ENCODE results near the gene TBC1D21.
A peak's percentile ranks its signal among the peaks of the same experiment; 100 is the strongest.

Gene TBC1D21

DNA sequence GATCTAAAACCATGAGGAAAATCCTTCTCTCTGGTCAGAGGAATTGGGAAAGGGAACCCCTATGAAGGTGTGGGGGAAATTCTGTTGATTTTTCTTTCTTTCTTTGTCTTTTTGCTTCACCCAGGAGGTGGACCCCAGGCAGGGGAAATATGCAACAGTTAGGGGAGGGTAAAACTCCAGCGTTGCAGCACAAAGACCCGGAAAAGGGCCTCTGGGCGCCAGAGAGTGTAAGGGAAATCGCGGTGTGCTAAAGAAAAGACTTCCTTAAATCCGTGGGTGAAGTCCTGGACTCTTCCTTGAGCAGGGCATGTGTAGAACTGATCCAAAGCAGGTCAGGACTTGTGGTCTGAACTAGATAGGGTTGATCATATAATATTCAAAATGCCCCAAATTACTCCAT lies 11.1 kb upstream of the TBC1D21 start:
- no peak for DNase-seq

DNA sequence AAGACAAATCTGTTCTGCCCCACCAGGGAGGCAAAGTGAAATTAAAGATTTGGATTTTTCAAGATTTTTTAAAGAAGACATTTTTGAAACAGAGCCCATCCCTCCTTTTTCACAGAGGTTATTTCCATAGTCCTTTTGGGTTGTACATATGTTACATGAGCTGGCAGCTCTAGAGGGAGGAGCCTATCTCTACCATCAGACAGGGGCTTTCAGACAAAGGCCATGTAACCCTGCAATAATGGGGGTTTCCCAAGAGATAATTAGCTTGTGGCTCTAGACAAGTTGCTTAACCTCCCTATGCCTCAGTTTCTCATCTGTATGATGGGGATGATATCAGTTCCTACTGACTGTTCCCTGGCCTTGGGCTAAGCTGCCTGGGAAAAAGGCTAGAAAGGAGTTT lies 8.0 kb upstream of the TBC1D21 start:
- DNase-seq: no peak

DNA sequence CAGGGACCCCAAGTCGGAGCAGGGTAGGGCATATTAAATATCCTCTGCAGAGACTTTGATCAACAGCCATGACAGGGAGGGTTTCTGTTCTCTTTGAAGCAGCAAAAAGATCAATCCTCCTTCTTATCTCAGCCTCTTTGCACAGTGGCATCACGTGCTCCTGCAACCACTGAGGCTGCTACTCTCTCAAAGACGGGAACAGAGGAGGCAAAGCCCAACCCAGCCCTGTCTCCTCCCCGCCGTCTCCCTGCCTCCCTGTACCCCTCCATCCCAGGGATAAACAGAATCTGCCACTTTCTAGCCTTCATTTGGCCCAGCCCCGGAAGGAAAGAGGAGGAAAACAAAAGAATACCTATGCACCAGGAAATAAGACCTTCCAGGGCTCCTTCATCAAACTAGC lies 7.5 kb upstream of the TBC1D21 start:
- no peak for DNase-seq

DNA sequence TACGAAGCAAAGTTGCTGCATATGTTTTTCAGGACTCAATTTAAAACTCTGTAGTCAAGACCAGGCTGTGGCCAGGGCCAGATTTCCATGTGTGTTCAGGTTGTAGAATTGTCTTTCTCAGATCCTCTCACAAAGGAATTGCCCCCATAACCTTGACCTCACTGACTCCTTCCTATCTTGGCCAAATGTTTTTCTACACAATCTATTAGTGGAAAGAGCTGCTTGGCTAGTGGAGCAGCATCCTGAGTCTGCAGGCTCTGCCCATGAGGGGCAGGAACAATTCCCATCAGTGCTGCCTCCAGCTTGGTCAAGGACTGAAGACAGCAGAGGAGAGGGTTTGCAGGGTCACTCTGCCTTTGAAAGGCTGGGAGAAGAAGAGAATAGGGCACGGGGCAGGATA lies 6.9 kb upstream of the TBC1D21 start:
- no peak for DNase-seq

DNA sequence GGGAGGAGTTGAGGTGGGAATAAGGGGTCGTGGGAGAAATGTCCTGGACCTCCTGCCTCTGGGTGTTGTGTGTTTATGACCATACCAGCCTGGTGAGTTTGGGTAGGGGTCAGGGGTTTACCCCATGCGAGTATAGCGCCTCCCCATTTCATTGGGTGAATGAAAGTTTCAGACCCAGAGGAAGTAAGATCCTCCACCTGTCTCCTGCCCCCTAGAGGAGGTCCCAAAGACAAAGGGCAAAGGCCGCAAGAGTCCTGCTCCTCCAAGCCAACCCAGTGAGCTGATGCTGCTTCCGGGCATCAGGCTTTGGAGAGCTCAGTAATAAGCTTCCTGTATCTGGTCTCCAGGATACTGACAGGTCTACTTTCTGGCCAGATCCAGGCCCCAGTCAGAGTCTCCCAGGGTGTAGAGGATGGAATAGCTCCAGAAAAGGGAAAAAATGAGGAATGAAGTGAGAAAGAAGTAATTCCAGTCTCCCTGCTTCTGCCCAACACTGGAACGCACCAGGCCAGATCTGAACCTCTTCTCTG lies 6.4 kb upstream of the TBC1D21 start:
- DNase-seq: no peak

DNA sequence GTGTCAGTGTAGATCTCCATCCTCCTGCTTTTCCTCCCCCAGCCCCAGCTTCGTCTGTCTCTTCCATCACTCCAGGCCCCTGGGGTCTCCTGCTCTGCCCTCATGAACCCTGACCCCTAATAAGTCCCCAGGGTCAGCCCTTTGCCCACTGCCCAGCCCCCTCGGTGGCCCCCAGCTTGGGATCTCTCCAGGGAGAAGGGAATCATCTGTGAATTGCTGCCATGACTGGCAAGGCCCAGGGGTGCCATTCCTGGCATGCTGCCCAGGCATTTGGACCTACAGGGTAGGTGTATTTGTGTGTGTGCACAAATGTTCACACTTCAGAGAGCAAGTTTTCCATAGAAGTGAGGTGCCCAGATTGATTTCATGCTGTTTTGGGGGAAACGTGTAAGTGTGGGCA lies 5.9 kb upstream of the TBC1D21 start:
- DNase-seq: no peak

DNA sequence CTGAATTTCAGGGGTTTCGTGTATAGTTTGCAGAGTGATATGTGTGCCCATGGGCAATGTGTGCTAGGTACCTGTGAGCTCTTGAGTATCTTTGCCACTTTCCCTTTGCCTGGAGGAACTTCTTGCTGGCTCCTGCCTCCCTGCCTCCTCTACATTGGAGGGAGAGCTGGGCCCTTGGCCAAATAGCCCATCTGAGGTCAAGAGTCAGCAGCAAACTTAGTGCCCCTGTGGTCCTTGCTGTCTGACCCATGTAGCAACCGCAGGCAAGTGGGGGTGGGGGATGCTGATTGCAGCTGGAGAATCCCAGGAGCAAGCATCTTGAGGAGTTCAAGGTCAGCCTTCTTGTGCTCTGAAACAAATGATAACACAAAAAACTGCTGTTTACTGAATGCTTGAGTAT lies 5.4 kb upstream of the TBC1D21 start:
- no peak for DNase-seq

DNA sequence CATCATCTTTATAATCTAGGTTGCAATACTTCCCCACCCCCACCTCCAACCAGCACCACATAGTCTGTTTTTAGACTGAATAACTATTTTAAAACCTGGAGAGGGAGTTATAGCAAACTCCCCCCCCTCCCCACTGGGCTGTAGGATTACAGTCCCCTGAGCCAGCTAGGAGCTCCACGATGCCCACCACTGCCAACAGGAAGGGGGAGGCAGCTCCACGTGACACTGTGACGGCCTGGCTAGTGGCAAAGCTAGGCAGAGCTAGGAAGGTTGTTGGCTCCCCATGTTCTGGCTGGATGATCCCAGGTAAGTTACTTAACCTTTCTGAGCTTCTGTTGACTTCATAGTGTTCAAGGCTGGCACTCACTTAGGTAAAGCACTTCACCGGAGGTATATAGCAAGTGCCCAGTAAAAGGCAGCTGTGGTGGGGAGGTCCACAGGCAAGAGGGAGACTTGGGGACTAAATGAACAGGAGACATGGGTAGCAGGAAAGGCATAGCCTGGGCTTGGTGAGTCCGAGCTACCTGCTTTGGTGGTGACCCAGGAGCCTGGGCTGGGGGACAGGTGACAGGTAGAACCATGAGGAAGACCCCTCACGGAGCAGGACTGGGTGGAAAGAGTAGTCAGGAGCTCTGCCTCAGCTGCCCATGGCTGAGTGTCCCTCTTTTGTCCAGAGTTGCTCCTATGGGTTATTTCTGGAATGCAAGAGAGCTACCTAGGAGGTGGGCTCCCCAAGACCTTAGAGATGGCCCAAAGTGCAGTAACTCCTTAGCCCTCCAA lies 4.0 kb upstream of the TBC1D21 start:
- DNase-seq: no peak

DNA sequence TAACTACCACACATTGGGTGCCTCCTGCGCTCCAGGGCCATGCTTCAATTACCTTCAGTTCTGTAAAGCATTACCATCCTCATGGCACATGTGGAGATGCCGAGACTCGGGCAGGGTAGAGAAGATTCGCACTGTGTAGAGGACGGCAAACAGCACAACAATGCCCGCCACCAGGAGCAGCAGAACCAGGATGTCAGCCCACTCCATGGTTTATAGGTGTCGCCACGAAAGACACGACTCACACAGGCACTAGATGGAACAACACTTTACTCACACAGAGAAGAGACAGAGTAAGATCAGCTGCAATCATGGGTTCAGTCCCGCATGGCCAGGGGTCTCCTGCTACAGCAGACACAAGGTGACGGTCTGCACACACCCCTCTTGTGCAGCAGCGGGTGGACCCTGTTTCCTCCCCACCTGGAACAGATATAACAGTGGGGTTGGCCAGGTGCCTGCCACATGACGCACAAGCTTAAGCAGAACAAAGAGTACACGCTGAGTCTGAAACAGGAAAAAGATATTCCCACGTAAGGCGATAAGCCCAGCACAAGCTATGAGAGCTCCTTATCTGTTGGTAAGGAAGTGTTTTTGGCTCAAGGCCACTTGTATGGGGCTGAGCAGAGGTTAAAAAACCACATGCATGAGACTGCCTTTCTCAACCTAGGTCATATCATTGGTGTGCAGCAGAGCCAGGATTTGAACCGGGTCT lies 2.5 kb upstream of the TBC1D21 start:
- peak; percentile 12 for DNase-seq

DNA sequence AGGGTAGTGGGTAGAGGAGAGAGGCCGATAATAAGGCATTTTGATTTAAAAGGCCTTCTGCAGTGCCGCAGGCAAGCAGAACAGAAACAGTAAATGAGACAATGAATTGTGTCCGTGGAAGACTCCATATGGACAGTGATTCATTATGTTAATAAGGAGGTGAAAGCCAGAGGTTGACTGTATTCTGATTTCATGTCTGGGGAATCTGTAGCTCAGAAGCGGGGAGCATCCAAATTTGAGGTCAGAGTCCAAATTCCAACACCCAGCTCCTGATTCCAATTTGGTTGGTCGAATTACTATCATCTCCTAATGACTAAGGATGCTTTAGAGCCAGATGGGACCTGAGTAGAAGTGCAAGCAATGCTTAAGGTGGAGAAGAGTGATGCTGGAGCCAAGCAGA lies 1.0 kb upstream of the TBC1D21 start:
- peak; percentile 50 for DNase-seq

DNA sequence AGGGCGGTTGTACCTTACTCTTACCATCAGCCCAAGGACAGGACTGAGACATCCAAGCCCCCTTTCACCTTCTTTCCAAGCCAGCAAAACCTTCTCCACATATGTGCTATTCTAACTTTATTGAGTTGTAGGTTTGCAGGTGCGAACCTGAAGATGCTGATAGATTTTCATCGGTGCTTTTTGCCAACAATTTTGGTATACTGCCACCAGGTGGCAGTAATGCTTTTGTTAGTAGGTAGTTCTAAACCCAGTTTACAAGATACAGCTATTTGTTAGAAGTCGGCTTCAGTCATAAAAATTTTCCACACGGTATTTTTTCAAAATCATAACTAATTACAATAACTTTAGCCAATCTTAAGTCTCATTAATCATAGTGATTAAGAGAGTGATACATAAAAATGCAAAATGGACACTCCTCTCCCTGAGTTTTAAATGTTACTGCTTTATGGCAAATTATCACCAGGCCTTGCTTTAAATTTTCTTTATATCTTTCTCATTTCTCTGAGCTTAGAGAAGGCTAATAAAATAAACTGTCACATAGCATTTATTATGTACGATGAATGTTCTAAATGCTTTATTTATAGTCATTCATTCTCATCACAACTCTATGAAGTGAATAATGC lies 636 bp downstream of the TBC1D21 start:
- peak; percentile 65 for DNase-seq

DNA sequence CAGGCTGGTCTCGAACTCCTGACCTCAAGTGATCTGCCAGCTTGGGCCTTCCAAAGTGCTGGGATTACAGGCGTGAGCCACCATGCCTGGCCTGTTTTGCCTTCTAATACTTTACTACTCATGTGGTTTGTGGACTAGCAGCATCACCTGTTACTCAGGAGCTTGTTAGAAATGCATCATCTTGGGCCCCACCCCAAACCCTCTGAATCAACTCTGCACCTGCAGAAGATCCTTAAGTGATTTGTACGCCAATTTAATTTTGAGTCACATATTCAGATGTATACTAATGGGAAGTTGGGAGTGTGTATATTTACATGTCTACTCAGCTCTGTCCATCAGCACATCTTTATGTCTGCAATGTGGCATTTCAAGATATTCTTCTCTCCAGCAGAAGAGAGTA lies 6.1 kb downstream of the TBC1D21 start:
- DNase-seq: no peak

DNA sequence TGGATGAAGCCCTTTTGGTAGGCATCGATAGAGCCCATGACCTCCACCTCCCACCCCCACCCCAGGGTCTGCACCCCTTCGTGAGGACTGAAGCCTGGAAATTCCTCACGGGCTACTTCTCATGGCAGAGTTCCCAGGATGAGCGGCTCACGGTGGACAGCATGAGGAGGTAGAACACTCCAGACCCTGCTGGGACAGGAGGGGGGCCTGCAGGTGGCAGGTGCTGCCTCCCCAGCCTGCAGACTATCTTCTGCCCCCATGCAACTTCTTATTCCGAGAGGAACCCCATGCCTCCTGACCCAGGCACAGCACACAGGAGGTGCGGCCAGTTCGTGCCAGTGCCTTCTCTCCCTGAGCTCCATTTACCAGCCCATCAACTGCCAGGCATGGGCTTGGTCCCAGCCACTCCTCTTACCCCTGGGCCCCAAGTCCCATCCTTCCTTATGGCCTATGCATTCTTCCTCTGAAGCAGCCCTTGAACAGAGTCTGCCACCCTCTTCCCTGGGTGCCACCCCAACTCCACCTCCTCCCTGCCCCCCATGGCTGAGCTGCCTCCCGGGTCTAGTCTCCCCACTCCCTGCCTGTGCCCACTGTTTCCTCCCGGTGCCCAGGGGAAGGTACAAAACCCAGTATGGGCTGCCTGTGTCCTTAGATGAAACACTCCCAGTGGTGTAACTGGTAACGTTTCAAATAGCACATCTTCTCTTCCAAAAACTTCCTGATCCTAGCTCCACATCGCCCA lies 8.4 kb downstream of the TBC1D21 start:
- DNase-seq: no peak

DNA sequence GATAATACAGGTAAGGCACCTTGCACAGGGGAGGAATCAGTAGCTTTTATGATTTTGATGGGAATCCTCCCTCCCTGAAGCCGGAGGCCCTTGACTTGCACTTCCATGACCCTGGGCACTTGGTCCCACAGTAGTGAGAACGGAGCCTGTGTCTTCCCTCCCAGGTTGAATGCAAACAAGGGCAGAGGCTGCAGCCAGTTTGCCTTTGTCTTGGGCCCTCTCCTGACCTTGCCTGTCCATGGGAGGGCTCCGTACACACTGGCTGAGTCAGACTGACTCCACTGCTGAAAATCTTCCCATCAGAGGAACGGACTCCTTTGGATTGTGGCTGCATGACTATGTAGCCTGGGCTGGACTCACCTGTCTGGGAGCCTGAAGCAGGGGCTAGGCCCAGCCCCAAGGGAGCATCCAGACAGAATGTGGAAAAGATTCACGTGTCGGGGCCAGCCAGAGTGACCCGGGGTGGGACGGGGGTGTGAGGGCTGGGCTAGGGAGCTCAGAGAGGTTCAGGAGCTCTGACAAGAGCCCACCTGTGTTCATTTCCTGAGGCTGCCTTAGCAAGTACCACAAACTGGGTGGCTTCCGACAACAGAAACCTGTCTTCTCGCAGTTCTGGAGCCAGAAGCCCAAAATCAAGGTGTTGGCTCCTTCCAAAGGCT lies 9.5 kb downstream of the TBC1D21 start:
- no peak for DNase-seq

DNA sequence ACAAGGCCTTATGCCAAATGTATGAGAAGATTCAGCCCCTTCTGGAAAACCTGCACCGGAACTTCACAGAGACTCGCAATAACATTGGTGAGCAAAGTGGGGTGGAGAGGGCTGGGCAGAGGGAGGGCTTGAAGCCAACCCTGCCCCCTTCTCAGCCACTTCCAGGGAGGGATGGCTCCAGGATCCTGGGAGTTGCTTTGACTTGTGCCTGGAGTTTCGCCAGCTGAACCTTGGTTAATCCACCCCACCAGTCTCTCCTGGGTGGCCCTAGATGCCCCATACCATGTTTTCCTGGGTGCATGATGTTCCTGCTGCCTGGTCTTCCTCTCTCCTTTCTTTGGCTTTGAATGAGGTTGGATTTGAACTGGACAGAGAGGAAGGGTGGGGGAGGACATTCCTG lies 10.8 kb downstream of the TBC1D21 start:
- DNase-seq: no peak

DNA sequence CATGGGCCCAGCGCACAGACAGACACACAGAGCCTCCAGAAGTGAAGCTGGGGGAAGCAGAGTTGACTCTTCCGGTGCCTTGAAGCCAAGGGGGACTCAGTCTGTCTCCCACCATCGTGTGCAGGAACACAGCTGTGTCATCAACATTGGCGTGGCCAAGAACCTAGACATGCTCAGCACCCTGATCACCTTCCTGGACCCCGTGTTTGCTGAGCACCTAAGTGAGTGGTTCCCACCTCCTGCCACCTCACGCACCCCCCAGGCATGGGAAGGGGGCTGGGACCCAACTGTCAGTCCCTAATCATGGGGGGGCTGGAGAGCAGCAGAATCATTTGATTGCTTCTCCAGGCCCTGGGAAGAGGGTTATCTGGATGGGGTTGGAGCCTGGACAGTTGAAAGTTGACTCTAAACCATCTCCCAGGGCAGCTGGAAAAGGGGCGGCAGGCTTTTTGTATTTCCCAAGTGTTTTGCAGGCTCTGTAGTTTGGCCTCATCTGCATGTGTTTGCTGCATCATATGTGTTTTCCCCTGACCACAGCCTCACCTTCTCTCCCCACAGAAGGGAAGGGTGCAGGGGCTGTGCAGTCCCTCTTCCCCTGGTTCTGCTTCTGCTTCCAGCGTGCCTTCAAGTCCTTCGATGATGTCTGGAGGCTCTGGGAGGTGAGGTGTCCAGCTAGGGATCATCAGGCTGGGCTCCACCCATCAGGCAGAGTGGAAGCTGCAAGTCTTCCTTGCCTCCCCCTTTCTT lies 12.8 kb downstream of the TBC1D21 start:
- no peak for DNase-seq

DNA sequence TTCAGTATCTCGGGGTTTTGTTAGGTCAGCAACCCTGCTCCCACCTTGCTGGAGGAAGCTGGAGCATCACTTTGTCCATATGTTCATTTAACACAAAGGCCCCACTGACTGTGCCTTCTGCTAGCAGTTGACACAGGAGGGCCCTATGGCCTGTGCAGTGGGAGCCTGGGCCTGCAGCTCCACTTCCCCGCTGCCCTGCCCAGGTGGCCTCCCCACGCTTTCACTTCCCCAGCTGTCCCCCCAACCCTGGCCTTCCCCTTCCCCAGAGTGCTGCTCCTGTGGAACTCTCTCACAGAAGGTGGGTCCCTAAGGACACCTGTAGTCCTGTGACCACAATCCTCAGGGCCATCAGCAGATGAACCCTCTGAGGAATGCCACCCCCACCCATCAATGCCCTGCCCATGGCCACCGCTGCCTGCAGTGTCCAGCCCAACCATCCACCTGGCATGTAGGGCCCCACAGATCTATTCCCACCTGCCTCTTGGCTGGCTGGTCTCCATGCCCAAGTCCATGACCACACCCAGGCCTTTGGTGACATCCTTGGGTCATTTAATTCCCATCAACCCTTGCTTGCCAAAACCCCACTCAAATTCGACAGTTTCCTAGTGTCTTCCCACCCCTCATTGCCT lies 13.5 kb downstream of the TBC1D21 start:
- DNase-seq: no peak

DNA sequence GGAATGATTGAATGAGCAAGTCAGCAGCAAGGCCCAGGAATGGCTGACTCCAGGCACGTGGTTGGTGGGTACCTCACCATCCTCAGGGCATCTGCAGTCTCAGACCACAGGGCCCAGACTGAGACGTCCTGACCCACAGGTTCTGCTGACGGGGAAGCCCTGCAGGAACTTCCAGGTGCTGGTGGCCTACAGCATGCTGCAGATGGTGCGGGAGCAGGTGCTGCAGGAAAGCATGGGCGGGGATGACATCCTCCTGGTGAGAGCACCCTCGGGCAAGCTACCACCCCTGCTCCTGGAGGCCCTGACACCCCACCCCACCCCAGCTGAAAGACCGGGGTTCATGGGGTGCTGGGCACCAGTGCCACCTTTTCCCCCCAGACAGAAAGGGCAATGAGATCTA lies 14.1 kb downstream of the TBC1D21 start:
- DNase-seq: no peak

DNA sequence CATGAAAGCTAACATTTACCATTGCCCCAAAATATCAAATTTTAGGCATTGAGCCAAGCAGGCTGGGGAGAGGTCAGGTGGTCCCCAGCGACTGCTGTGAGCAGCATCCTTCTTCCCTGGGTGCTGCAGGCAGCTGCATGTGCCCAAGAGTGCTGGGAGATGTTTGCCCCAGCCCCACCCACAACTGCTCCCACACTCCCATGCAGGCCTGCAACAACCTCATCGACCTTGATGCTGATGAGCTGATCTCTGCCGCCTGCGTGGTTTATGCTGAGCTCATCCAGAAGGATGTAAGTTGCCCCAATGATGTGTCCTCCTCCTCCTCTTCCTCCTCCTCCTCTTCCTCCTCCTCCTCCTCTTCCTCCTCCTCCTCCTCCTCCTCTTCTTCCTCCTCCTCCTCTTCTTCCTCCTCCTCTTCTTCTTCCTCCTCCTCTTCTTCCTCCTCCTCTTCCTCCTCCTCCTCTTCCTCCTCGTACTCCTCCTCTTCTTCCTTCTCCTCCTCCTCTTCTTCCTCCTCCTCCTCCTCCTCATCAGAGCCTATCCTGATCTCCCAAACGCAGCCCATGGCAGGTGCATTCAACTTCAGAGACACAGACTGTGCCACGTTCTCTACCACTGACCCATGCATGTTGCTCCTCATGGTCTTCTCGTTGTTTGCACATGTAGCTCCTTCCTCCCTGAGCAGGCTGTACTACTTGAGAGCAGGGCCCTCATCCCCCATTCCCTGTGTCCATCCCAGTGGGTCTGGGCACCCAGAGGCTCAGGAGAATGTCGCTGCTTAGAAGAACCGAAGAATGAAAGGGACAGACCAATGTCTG lies 15.1 kb downstream of the TBC1D21 start:
- no peak for DNase-seq

DNA sequence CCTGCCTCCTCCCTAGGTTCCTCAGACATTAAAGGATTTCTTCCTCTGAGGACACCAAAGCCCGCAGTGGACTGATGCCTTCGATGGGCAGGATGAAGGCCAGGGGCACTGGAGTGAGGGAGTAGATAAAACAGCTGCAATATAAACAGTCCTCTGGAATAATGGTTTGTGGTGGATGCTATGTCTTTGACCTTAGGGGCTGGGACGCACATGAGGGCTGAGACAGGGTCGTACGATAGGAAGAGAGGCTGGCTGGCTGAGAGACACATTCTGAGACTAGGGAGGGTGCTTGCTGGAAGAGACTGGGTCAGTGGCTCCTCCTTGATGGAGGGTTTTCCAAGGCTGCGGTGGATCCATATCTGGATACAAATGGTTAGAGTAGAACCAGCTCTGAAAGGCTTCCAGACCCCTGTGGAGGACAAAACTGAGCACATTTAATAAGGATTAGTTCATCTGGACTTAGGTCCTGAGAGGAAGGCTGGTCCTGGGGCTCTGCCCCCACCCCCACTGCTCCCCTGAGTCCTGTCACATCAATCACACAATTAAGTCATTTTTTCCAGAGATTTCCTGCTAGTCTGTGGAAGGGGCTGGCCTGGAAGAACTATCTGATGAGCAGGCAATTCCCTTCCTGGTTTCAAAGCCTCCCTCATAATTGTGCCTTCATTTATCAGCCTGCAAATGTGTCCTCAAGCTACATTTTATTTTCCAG lies 15.8 kb downstream of the TBC1D21 start:
- DNase-seq: no peak
